ENCODE results near the gene FAM222B.
"Not testable (repeated sequence)": the region's sequence is repeated elsewhere in the genome, so short reads cannot be mapped to it uniquely, and the experiment has no call there.

The FAM222B gene

GRCh38 chr17:28867276-28867675 is 24.7 kb upstream of the FAM222B start:
- DNase-seq (ENCODE audit: low read depth), result no peak

- DNase-seq (ENCODE audit: low read depth), result no peak
These were observed 23.6 kb upstream of the FAM222B start for GRCh38 chr17:28865946-28866752.

- DNase-seq (ENCODE audit: low read depth), result no peak
These were observed 22.6 kb upstream of the FAM222B start for GRCh38 chr17:28864991-28865849.

GRCh38 chr17:28863953-28864352 is 21.4 kb upstream of the FAM222B start:
- no peak for DNase-seq (ENCODE audit: low read depth)

GRCh38 chr17:28862561-28862960 is 20.0 kb upstream of the FAM222B start:
- DNase-seq (ENCODE audit: low read depth), result no peak

- DNase-seq (ENCODE audit: low read depth), result no peak
These were observed 19.0 kb upstream of the FAM222B start for GRCh38 chr17:28861393-28862203.

- no peak for DNase-seq (ENCODE audit: low read depth)
These were observed 17.8 kb upstream of the FAM222B start for GRCh38 chr17:28860363-28860808.

GRCh38 chr17:28858801-28859355 is 16.3 kb upstream of the FAM222B start:
- DNase-seq (ENCODE audit: low read depth), result no peak

GRCh38 chr17:28857905-28858800 is 15.6 kb upstream of the FAM222B start:
- no peak for DNase-seq (ENCODE audit: low read depth)

GRCh38 chr17:28856028-28856574 is 13.5 kb upstream of the FAM222B start:
- DNase-seq (ENCODE audit: low read depth), result no peak

GRCh38 chr17:28855336-28855679 is 12.7 kb upstream of the FAM222B start:
- no peak for DNase-seq (ENCODE audit: low read depth)

- DNase-seq (ENCODE audit: low read depth), result peak; percentile 72
These were observed 12.1 kb upstream of the FAM222B start, which contains the start of gene ERAL1 for GRCh38 chr17:28854457-28855335. Gene ERAL1, plus strand, starts transcription at chr17:28855016. Its CDS starts 19 bp downstream, at chr17:28855035.

- no peak for DNase-seq (ENCODE audit: low read depth)
These were observed 10.7 kb upstream of the FAM222B start for GRCh38 chr17:28853295-28853694.

GRCh38 chr17:28849281-28849680 is 6.7 kb upstream of the FAM222B start:
- DNase-seq (ENCODE audit: low read depth), result no peak

GRCh38 chr17:28848667-28849066 is 6.1 kb upstream of the FAM222B start:
- DNase-seq (ENCODE audit: low read depth), result peak; percentile 34

- DNase-seq (ENCODE audit: low read depth), result not testable (repeated sequence)
These were observed 4.1 kb upstream of the FAM222B start for GRCh38 chr17:28846699-28847098.

- DNase-seq (ENCODE audit: low read depth), result no peak
These were observed 3.6 kb upstream of the FAM222B start for GRCh38 chr17:28846231-28846630.

GRCh38 chr17:28843816-28844148 is 1.2 kb upstream of the FAM222B start:
- DNase-seq (ENCODE audit: low read depth), result no peak

- no peak for DNase-seq (ENCODE audit: low read depth)
These were observed 699 bp downstream of the FAM222B start for GRCh38 chr17:28841901-28842281.

GRCh38 chr17:28839221-28839620 is 3.4 kb downstream of the FAM222B start:
- no peak for DNase-seq (ENCODE audit: low read depth)

All from activated T-helper 9 cell treated with anti-CD3 and anti-CD28 coated beads, Interleukin-2, amount 50 U/mL, for 16 hours (primary cell).